Measurements from ENCODE around the gene C3. TPM values are rescaled to one million over a fixed set of nuclear protein-coding genes. Genes with fewer than 3 reads are reported as not detected.

Gene C3
- total RNA-seq, 1 donor from 2014 or later, result 8.2 TPM

DNA sequence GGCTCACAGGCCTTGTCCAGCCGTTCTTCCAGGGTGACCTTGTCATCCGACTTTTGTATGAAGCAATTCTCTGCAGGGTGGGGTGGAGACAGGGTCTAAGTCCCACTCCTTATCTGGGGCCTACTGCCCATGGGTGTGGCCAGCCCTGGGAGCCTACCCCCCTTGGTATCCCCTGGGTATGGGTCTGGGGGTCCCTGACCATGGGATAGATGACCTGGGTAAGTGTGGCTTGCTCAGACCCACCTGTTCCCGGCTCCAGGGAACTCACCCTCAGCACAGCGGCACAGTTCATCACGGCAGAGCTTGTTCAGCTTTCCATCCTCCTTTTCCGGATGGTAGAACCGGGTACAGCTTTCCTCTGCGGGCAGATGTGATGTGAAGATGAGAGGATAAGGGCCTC is 41.3 kb downstream of the C3 start:
- Mint-ChIP-seq H3K27ac (no peak overlapping the region), H3K36me3 (no peaks in the 10 kb centered on the region), H3K9me3 (peaks cover 9% of the 10 kb centered on the region), H3K27me3 (peaks cover 34% of the 10 kb centered on the region), H3K4me3 (no peak overlapping the region), H3K4me1 (ENCODE audit: unreplicated experiment) (no peaks in the 10 kb centered on the region)
- DNase-seq (ENCODE audit: extremely low spot score, unreplicated experiment), result no peak
- TF ChIP-seq, protein P1, sequence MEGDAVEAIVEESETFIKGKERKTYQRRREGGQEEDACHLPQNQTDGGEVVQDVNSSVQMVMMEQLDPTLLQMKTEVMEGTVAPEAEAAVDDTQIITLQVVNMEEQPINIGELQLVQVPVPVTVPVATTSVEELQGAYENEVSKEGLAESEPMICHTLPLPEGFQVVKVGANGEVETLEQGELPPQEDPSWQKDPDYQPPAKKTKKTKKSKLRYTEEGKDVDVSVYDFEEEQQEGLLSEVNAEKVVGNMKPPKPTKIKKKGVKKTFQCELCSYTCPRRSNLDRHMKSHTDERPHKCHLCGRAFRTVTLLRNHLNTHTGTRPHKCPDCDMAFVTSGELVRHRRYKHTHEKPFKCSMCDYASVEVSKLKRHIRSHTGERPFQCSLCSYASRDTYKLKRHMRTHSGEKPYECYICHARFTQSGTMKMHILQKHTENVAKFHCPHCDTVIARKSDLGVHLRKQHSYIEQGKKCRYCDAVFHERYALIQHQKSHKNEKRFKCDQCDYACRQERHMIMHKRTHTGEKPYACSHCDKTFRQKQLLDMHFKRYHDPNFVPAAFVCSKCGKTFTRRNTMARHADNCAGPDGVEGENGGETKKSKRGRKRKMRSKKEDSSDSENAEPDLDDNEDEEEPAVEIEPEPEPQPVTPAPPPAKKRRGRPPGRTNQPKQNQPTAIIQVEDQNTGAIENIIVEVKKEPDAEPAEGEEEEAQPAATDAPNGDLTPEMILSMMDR (conservative IDR thresholded peaks at IDR 0.05), result no peak

GRCh38 chr19:6678690-6679109 is 41.8 kb downstream of the C3 start:
- Mint-ChIP-seq H3K9me3 (peaks cover 9% of the 10 kb centered on the region), H3K27ac (no peak overlapping the region)

GRCh38 chr19:6677883-6678689 is 42.4 kb downstream of the C3 start:
- H3K9me3 Mint-ChIP-seq, result peaks cover 9% of the 10 kb centered on the region
- no peak for DNase-seq (ENCODE audit: extremely low spot score, unreplicated experiment)
- H3K4me1 Mint-ChIP-seq (ENCODE audit: unreplicated experiment), result no peaks in the 10 kb centered on the region
- peak overlapping the region; percentile 6 for H3K4me3 Mint-ChIP-seq
- no peak overlapping the region for H3K27ac Mint-ChIP-seq
- TF ChIP-seq, protein P1 (conservative IDR thresholded peaks at IDR 0.05), result no peak
- peaks cover 33% of the 10 kb centered on the region for H3K27me3 Mint-ChIP-seq
- H3K36me3 Mint-ChIP-seq, result no peaks in the 10 kb centered on the region

More at GRCh38 chr19:6678690-6679109, 41.8 kb downstream of the C3 start:
- Mint-ChIP-seq H3K27me3 (peaks cover 33% of the 10 kb centered on the region), H3K36me3 (no peaks in the 10 kb centered on the region), H3K4me3 (no peak overlapping the region), H3K4me1 (ENCODE audit: unreplicated experiment) (no peaks in the 10 kb centered on the region)
- DNase-seq (ENCODE audit: extremely low spot score, unreplicated experiment), result no peak
- TF ChIP-seq, protein P1 (conservative IDR thresholded peaks at IDR 0.05), result no peak

- TF ChIP-seq, protein P1 (conservative IDR thresholded peaks at IDR 0.05), result no peak
- H3K36me3 Mint-ChIP-seq, result no peaks in the 10 kb centered on the region
- peaks cover 28% of the 10 kb centered on the region for H3K27me3 Mint-ChIP-seq
- no peaks in the 10 kb centered on the region for H3K4me1 Mint-ChIP-seq (ENCODE audit: unreplicated experiment)
- peak overlapping the region; percentile 6 for H3K4me3 Mint-ChIP-seq
- H3K9me3 Mint-ChIP-seq, result peaks cover 9% of the 10 kb centered on the region
- no peak for DNase-seq (ENCODE audit: extremely low spot score, unreplicated experiment)
- no peak overlapping the region for H3K27ac Mint-ChIP-seq
Observed at GRCh38 chr19:6677495-6677882, 43.0 kb downstream of the C3 start.

GRCh38 chr19:6676288-6676687 is 44.2 kb downstream of the C3 start:
- Mint-ChIP-seq H3K27ac (no peak overlapping the region), H3K4me1 (ENCODE audit: unreplicated experiment) (no peaks in the 10 kb centered on the region), H3K4me3 (no peak overlapping the region), H3K9me3 (peaks cover 9% of the 10 kb centered on the region), H3K27me3 (peaks cover 24% of the 10 kb centered on the region), H3K36me3 (no peaks in the 10 kb centered on the region)
- TF ChIP-seq, protein P1 (conservative IDR thresholded peaks at IDR 0.05), result no peak
- no peak for DNase-seq (ENCODE audit: extremely low spot score, unreplicated experiment)

Data from type B pancreatic cell (in vitro differentiated cells).